ENCODE data around the gene PATJ.
"Not testable (repeated sequence)": the region's sequence is repeated elsewhere in the genome, so short reads cannot be mapped to it uniquely, and the experiment has no call there.

PATJ gene

DNA sequence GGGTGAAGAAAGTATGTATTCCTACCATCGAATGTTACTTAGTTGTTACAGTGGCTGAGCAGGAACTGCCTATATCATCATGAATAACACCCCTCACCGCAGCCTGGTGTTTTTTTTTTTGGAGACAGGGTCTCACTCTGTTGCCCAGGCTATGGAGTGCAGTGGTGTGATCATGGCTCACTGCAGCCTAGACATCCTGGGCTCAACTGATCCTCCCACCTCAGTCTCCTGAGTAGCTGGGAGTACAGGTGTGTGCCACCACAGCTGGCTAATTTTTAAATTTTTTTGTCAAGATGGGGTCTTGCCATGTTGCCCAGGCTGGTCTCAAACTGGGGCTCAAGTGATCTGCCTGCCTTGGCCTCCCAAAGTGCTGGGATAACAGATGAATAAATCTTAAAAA, 7.3 kb downstream of the PATJ start:
- DNase-seq = no peak

DNA sequence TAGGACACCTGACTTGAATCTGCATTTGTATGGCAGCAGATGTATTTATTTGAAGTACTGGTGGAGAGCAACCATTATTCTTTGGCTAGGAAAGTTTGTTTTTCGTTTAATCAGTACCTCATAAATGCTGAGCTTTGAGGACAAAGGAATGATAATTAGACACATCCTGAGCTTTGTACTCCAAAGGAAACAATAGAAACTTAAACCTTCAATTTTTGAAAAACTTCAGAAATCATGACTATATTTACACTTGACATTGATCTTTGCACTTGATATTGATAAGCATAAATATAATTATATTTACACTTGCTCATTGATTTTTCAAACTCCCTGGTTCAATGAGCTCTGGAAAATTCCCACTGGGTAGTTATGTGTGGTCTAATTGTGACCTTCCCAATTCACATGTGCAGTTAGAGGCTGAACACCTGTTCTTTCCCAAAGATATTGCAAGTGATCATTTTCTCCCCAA, 10.7 kb downstream of the PATJ start:
- no peak for DNase-seq

- no peak for DNase-seq
These were observed 11.8 kb downstream of the PATJ start for GRCh38 chr1:61753998-61754508.

GRCh38 chr1:61754545-61754944, 12.3 kb downstream of the PATJ start:
- DNase-seq = no peak

- no peak for DNase-seq
These were observed 14.5 kb downstream of the PATJ start for GRCh38 chr1:61756773-61757172.

DNA sequence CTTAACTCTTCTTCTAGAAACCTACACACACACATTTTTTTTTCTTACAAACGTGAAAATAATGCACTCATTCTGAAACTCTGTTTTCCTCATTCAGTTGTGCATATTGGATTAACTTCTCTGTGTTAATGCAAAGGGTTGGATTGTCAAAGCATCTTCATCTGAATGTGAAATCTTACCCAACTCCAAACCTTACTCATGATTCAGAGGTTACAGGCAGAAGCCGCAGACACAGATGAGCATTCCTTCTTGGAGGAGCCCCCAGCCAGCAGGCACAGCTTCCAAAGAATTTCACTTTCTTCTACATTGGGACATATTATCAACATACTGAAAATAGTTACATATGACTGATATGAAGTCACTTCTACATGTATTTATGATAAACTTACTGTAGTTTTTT, 15.7 kb downstream of the PATJ start:
- peak; percentile 76 for DNase-seq

DNA sequence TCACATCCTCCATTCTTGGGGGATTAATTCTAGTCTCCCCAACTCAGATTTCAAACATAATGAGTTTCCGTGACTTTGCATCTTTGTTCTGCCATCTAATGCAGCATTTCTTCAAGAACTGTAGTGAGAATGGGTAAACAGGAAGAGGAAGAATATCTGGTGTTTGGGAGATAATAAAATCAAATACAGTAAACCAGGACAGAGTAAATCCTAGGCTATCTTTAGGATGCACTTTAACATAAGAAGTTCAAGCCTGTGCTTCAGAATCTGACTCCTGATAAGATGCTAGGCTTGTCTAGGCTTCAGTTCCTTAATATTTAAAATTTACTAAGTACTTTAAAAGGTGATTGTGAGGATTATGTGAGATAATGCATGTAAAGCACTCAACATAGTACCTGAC, 27.9 kb downstream of the PATJ start:
- no peak for DNase-seq

GRCh38 chr1:61776091-61776490, 33.8 kb downstream of the PATJ start:
- no peak for DNase-seq

DNA sequence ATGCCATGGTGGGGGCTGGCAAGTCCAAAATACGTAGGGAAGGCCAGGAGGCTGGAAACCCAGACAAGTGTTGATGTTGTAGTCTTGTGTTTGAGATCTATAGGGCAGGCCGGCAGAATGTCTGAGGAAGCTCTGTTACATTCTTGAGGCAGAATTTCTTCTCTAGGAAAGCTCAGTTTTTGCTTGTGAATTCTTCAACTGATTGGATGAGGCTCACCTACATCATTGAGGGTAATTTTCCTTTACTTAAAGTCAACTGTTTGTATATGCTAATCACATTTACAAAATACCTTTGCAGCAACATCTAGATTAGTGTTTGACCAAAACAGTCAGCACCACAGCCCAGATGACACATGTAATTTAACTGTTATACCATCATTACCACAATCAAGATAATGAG, 37.0 kb downstream of the PATJ start:
- no peak for DNase-seq

GRCh38 chr1:61781151-61781550, 38.9 kb downstream of the PATJ start:
- no peak for DNase-seq

DNA sequence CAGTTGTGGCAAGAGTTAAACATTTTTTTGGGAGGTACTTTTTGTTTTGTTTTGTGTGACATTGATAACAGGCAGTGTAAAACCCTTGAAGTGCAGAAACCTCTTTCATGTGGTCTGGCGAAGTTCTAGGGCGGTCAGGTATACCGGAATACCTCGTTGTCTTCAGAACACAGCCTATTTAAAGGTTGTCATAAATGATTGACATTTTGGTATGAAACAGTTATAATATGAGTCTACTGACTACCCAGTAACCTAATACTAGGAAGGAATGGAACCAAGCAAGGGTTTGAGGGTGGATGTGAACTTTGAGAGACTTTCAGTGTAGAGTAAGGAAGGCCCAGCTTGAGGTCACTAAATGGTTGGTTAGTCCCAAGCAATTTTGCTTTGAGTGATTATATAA, 40.5 kb downstream of the PATJ start:
- DNase-seq = no peak

DNA sequence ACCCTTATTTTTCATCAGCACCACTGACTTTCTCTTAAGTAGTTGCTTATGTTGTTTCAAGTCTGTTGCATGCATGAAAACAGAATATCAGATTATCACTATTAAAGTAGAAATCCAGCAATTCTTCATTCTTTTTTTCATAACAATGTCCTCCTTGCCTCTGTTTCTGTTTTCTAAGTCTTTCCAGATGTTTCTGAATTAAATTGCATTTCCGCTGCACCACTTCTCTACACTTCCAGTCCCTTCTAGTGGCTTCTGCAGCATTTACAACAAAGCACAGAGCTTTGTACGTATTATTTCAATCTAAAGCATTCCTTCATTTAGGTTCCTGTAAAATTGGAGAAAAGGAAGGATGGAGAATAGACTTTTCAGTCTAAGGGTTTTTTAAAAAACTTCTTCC, 42.4 kb downstream of the PATJ start:
- DNase-seq = no peak

GRCh38 chr1:61790837-61791236, 48.6 kb downstream of the PATJ start:
- DNase-seq = no peak

GRCh38 chr1:61797045-61797755, 54.9 kb downstream of the PATJ start:
- no peak for DNase-seq

DNA sequence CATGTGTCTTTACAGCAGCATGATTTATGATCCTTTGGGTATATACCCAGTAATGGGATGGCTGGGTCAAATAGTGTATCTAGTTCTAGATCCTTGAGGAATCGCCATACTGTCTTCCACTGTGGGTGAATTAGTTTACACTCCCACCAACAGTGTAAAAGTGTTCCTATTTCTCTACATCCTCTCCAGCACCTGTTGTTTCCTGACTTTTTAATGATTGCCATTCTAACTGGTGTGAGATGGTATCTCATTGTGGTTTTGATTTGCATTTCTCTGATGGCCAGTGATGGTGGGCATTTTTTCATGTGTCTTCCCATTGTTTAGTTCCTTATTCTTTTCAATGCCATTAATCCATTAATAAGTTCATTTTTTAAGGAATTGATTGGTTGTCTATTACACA, 58.8 kb downstream of the PATJ start:
- DNase-seq = not testable (repeated sequence)

DNA sequence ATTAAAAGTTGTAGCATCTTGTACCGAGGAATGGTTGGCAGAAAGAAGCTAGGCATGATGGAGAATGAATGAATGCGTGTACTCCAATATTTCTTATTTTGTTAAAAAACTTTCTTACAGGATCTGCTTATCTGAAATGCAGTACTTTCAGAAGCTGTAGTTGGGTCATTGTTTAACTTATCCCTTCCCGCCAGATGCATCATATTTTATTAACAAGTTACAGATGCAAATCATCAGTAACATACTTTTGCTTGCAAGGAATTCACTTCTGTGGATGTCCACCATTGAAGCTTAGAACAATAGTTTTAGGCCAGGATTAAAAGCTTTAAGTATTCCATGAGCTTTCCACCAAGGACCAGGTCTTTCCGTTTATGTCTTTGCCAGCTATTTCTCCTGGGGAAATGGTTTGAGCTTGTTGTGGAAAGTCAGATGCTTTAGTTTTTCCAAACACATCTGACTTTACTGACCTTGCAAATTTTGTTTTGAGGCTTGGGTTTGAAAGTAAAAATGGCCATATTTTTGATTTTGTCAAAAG, 65.4 kb downstream of the PATJ start:
- DNase-seq = peak; percentile 46

DNA sequence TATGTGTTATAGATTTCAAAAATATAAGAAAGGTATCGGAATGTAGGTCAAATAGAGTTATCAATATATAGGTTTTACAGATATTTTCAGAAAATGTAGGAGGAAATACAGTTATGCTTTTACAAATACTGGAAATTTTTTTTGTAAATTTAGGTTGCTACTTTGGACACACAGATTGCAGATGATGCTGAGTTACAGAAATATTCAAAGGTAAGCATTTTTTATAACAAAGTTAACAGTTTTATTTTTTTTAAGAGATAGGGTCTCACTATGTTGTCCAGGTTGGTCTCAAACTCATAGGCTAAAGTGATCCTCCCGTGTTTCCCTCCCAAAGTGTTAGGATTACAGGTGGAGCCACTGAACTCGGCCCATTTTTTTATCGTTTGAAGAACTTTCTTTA, 66.0 kb downstream of the PATJ start:
- DNase-seq = no peak

DNA sequence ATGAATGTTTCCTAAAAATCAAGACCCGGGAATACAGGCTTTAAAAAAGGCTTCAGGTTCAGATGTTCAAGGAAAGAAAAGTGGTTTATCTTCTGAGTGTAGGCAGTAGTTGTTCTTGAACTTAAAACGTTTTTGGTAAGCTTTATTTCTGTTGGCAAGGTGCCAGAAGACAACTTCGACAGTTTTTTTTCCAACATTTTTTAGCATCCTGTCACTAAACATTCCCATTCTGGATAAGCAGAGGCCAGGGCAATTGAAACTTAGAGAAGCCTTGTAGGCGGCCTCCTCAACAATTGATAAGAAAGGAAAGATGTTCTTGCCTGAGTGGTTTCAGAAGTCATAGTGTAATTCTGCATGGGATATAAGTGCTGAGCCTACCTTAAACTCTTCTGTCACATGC, 66.7 kb downstream of the PATJ start:
- DNase-seq = peak; percentile 51

DNA sequence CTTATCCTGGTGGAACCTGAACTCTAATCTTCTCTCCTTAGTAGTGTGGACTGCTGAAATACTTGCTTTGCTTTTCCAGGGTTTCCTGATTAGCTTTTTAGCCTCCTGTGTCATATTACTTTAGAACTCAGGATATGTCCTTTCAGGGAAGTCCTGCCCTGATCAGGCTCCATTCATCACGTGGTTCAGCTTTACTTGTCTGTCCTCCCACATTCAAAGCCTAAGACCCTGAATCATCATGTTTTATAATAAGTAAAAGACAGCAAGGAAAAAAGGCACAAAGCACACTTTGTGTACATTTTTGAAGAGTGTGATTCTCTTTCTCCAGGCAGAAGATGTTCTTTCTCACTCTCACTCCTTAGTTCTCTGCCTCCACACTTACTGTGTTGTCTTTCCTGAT, 70.6 kb downstream of the PATJ start:
- no peak for DNase-seq

DNA sequence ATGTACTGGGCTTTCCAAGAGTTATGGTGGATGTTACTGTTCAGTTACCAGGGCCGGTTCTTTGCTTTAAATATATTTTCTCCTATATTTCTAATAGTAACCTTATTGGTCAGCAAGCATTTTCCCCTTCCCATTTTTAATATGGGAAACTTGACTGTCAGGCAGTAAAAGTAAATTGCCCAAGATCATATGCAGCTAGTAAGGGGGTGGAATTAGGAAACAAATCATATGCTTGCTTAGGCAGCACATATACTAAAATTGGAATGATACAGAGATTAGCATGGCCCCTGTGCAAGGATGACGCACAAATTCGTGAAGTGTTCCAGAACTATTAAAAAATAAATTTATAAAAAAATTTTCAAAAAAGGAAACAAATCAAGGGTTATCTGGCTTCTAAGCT, 73.9 kb downstream of the PATJ start:
- DNase-seq = no peak

DNA sequence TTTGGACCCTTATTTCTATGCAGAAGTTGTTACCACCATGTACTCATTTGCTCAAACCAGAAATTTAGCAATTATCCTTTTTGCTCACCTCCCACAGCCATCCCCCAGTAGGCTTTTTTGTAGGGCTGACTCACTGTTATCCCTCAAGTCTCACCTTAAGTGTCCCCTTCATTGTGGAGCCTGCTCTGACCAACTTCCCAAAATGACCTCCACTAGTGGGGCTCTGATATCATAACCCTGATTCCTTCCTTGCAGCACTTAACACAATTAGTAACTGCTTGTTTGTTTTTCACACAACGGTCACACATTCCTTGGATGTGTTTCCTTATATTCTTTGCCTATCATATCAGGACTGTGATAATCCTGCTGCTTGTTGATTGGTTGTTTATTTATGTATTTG, 76.7 kb downstream of the PATJ start:
- DNase-seq = no peak

DNA sequence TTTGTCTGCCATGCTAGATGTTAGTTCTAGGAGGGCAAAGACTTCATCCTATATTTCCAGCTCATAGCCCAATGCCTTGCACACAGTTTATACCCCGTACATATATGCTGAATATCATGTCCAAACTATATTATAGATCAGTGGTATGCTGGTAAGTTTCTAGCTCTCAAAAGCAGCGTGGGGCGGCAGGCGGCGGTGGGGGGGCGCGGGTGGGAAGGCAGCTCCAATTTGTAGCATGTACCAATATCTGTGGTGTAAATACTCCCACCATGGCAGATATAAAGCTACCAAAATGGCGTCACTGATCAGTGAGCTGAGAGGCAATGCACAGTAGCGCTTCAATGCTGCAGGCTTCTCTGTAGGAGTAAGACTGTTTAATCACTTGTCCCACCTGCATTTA, 77.1 kb downstream of the PATJ start:
- no peak for DNase-seq

GRCh38 chr1:61825393-61825792, 83.1 kb downstream of the PATJ start:
- no peak for DNase-seq

DNA sequence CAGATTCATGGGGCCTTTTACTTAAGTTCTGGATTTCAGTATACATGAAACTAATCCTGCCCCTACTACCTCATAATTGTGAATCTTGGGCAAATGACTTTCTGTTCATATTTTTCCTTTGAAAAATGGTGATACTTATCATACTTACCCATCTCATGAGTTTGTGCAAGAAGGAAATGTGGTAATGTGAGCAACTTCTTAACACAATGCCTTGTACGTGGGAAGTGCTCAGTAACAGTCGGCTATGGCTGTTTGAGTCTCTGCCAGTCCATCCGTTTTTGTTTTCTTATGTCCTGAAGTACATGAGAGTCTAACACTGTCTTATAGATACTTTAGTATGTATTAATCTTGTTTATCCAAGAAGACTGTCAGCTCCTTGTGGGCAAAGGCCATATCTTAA, 86.5 kb downstream of the PATJ start:
- no peak for DNase-seq

- DNase-seq = no peak
These were observed 94.4 kb downstream of the PATJ start for GRCh38 chr1:61836649-61837048.
